ENCODE measurements around the gene RPL38.

The RPL38 gene

GRCh38 chr17:74227271-74228080, 24.0 kb downstream of the RPL38 start:
- no peak overlapping the region for H3K27ac ChIP-seq (ENCODE audit: low read length)
- ATAC-seq (ENCODE audit: insufficient read depth, low read depth) (no peak), DNase-seq (no peak)
- H3K9ac ChIP-seq (ENCODE audit: low read depth, low read length): no peak overlapping the region
- no peaks in the 10 kb centered on the region for H3K9me3 ChIP-seq (ENCODE audit: insufficient read depth, low read length, severe bottlenecking)
- no peaks in the 10 kb centered on the region for H3K79me2 ChIP-seq (ENCODE audit: insufficient read depth, low read length)
- H3K36me3 ChIP-seq (ENCODE audit: insufficient read depth, low read length): no peaks in the 10 kb centered on the region
- no peak overlapping the region for H3K4me2 ChIP-seq (ENCODE audit: insufficient read depth, low read length)
- TF ChIP-seq EZH2 (IDR thresholded peaks at IDR 0.05; ENCODE audit: borderline replicate concordance, low read depth, low read length, severe bottlenecking) (no peak), CTCF (IDR thresholded peaks at IDR 0.05; ENCODE audit: borderline replicate concordance, extremely low read depth, low read length, poor library complexity, severe bottlenecking) (no peak)
- H3K27me3 ChIP-seq (ENCODE audit: insufficient read depth, low read length, poor library complexity): no peaks in the 10 kb centered on the region
- H3K4me3 ChIP-seq (ENCODE audit: low read depth in 1 of 2, low read length in 2 of 2): no peak overlapping the region
- H2AFZ ChIP-seq (ENCODE audit: low read depth, low read length): no peak overlapping the region
- H4K20me1 ChIP-seq (ENCODE audit: insufficient read depth, low read length): peaks cover 3% of the 10 kb centered on the region; the same call in 1 of the 2 replicates
- no peaks in the 10 kb centered on the region for H3K4me1 ChIP-seq (ENCODE audit: insufficient read depth, low read length)

DNA sequence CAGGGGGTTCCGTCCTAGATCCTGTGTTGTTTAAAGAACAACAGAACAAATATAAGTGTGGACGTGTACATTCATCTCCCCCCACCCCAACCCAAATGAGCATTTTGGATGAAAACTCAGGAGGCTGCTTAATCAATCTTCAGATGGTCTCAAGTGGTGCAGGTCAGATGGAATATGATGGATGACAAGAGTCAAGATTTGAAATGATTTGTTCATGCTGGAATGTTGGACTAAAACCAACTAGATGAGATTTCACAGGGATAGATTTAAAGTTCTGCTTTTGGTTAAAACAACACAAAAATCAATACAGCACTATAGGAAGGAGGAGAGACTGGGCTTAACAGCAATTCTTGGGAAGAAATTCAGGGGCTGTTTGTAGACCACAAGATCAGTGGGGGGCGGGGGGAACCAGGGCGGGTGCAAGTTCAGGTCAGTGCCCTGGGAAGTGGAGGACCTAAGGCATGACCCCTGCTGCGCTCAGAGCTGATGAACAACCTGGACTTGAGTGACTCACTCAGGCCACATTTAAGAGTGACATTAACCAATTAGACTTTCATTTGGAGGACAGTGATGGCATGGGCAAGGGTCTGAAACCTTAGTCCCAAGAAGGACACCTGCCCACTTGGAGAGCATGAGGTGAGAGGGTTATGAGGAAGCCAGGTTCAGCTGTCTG, 25.0 kb downstream of the RPL38 start:
- no peak for TF ChIP-seq CTCF (IDR thresholded peaks at IDR 0.05; ENCODE audit: borderline replicate concordance, extremely low read depth, low read length, poor library complexity, severe bottlenecking)
- TF ChIP-seq EZH2 (IDR thresholded peaks at IDR 0.05; ENCODE audit: borderline replicate concordance, low read depth, low read length, severe bottlenecking): no peak
- Histone ChIP-seq H3K9me3 (ENCODE audit: insufficient read depth, low read length, severe bottlenecking) (no peaks in the 10 kb centered on the region), H3K9ac (ENCODE audit: low read depth, low read length) (no peak overlapping the region), H2AFZ (ENCODE audit: low read depth, low read length) (no peak overlapping the region), H3K27ac (ENCODE audit: low read length) (no peak overlapping the region), H4K20me1 (ENCODE audit: insufficient read depth, low read length) (peaks cover 3% of the 10 kb centered on the region), H3K36me3 (ENCODE audit: insufficient read depth, low read length) (no peaks in the 10 kb centered on the region), H3K4me1 (ENCODE audit: insufficient read depth, low read length) (no peaks in the 10 kb centered on the region), H3K79me2 (ENCODE audit: insufficient read depth, low read length) (no peaks in the 10 kb centered on the region), H3K27me3 (ENCODE audit: insufficient read depth, low read length, poor library complexity) (no peaks in the 10 kb centered on the region), H3K4me3 (ENCODE audit: low read depth in 1 of 2, low read length in 2 of 2) (no peak overlapping the region), H3K4me2 (ENCODE audit: insufficient read depth, low read length) (no peak overlapping the region)
- DNase-seq: no peak
- ATAC-seq (ENCODE audit: insufficient read depth, low read depth): no peak

- H3K4me2 ChIP-seq (ENCODE audit: insufficient read depth, low read length): no peak overlapping the region
- TF ChIP-seq CTCF (IDR thresholded peaks at IDR 0.05; ENCODE audit: borderline replicate concordance, extremely low read depth, low read length, poor library complexity, severe bottlenecking): no peak
- no peak for TF ChIP-seq EZH2 (IDR thresholded peaks at IDR 0.05; ENCODE audit: borderline replicate concordance, low read depth, low read length, severe bottlenecking)
- no peaks in the 10 kb centered on the region for H3K79me2 ChIP-seq (ENCODE audit: insufficient read depth, low read length)
- no peaks in the 10 kb centered on the region for H3K4me1 ChIP-seq (ENCODE audit: insufficient read depth, low read length)
- H3K36me3 ChIP-seq (ENCODE audit: insufficient read depth, low read length): no peaks in the 10 kb centered on the region
- no peaks in the 10 kb centered on the region for H3K9me3 ChIP-seq (ENCODE audit: insufficient read depth, low read length, severe bottlenecking)
- no peaks in the 10 kb centered on the region for H3K27me3 ChIP-seq (ENCODE audit: insufficient read depth, low read length, poor library complexity)
- no peak overlapping the region for H2AFZ ChIP-seq (ENCODE audit: low read depth, low read length)
- H3K9ac ChIP-seq (ENCODE audit: low read depth, low read length): no peak overlapping the region
- no peaks in the 10 kb centered on the region; the same call in 1 of the 2 replicates for H4K20me1 ChIP-seq (ENCODE audit: insufficient read depth, low read length)
- DNase-seq (no peak), ATAC-seq (ENCODE audit: insufficient read depth, low read depth) (no peak)
- no peak overlapping the region for H3K4me3 ChIP-seq (ENCODE audit: low read depth in 1 of 2, low read length in 2 of 2)
- H3K27ac ChIP-seq (ENCODE audit: low read length): no peak overlapping the region
Observed at GRCh38 chr17:74230896-74231295, 27.4 kb downstream of the RPL38 start.
